H1 (cell line): ENCODE data around the gene RIMS3.

ENCODE experiments used
- POLR2A ChIP-seq, 2 experiments: IDR thresholded peaks; 1 replicate in 1 of 2; 2 replicates in 1 of 2; pipeline ENCODE4 v1.6.1; 2011; ENCODE audit warnings: low read depth in 2 of 2, low read length in 2 of 2, mild to moderate bottlenecking in 2 of 2; ENCODE audit errors: control extremely low read depth in 1 of 2
- SP2 ChIP-seq: IDR thresholded peaks from 2 replicates; pipeline ENCODE4 v1.6.1; 2012; ENCODE audit warnings: mild to moderate bottlenecking, low read length, inconsistent platforms
- SUZ12 ChIP-seq: fragments of 200-600 bp; sonication (generic); IDR thresholded peaks from 2 replicates; pipeline ENCODE4 v1.6.1; 2012; ENCODE audit warnings: mild to moderate bottlenecking, inconsistent platforms, low read length, moderate library complexity, mixed read lengths

DNA sequence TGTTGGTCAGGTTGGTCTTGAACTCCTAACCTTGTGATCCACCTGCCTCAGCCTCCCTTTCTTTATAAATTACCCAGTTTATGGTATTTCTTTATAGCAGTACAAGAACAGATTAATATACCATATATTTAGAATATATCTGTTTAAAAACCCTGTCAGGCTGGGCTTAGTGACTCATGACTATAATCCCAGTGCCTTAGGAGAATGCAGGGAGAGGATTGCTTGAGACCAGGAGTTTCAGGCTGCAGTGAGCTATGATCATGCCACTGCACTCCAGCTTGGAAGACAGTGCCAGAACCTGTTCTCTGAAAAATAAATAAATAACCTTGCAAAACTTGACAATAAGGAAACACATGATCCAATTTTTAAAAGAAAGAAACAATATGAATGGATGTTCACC lies 90.1 kb downstream of the RIMS3 start:
- TF ChIP-seq POLR2A (IDR thresholded peaks at IDR 0.05; ENCODE audit: control extremely low read depth in 1 of 2, low read depth in 2 of 2, low read length in 2 of 2): no peak
- TF ChIP-seq SP2: no peak
- no peak for TF ChIP-seq SUZ12
